GM18861 (cell line): ENCODE measurements around the gene CHST10.
A peak's percentile ranks its signal among the peaks of the same experiment; 100 is the strongest.
"Not testable (repeated sequence)": the region's sequence is repeated elsewhere in the genome, so short reads cannot be mapped to it uniquely, and the experiment has no call there.

Experiments used
- ATAC-seq: cut with Tn5 transposase; IDR thresholded peaks from one replicate; pipeline ENCODE4 v1.9.1; 2021; ENCODE audit not compliant: unreplicated experiment

CHST10 gene, protein sequence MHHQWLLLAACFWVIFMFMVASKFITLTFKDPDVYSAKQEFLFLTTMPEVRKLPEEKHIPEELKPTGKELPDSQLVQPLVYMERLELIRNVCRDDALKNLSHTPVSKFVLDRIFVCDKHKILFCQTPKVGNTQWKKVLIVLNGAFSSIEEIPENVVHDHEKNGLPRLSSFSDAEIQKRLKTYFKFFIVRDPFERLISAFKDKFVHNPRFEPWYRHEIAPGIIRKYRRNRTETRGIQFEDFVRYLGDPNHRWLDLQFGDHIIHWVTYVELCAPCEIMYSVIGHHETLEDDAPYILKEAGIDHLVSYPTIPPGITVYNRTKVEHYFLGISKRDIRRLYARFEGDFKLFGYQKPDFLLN

DNA sequence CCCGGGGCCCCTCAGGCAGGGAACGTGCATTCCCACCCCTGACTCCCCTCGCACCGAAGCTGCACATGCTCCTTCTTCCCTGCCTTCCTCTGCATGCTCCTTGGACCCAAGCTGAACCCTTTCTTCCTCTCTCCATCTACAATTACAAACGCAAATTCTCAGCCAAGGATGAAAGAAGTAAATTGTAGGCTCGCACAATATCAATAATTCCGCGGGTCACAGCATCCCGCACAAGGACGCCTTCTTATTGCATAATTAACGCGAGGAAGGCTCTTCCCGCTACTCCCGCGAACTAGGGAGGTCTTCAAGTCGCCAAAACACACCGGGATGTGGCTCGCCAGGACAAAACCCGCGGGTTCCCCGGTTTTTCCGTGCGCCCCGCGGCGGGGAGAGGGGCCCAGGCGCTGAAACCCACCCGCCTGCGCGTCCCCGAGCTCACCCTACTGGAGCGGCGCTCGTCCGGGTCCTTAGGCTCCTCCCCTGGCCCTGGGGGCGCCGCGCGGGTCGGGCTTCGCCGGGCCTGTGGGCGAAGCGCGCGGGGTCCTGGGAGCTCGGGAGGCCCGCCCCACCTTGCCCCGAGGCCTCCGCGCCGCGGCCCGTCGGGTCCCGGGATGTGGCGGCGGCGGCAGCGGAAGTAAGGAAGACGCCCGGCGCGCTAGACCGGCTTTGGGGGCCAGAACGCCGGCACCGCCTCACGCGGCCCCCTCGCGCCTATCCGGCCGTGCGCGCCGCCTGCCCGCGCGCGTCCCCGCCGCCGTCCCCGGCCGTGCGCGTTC, at the start of gene CHST10:
Gene CHST10, minus strand, starts transcription at position 734 of the 776 bp plus-strand sequence. CDS start 10,993 bp downstream, outside the sequence.
- peak; percentile 87 for ATAC-seq

DNA sequence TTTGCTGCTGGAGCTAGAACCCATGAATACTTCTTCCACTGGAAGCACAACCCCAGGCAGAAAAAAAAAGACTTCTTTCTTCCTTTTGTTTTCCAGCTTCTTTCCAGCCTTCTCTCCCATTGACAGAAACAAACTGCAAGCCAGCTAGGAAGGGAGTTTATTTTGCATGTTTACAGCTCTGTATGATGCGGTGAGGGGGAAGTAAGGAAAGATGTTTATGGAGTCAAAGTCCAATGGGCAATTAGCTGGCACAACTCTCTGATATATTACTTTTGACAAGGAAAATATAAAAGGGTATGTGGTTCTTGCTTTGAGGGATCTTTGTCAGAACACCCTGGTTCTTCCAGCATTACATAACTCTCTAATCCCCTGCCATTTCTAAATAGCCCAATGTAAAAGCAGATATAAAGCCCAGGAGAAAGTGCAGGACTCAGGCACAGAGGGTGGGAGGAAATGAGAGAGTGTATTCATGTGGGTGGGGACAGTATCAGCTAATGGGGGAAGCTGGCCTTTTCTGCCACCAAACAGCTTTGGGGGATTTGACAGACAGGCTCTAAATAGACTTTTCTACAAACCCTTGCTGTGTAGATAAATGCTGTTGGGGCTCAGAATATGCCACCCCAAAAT, 43.5 kb upstream of the CHST10 start:
- ATAC-seq, result no peak

DNA sequence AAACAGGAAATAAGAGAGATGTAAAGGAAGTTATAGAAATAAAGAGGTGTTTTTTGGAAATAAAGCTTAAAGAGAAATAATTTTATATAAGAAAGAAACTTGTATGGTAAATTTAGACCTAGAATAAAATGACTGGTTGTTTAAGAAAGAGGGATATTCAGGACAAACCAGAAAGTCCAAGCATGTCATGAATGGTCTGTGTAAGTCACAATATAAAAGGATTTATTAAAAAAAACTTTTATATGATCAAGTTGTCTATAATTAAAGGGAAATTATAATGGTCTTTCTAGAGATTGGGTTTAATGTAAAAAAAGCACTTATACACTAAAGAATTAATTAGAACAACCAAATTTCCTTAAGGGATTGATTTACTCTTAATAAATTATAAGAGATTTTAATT, 38.9 kb upstream of the CHST10 start:
- ATAC-seq, result not testable (repeated sequence)

DNA sequence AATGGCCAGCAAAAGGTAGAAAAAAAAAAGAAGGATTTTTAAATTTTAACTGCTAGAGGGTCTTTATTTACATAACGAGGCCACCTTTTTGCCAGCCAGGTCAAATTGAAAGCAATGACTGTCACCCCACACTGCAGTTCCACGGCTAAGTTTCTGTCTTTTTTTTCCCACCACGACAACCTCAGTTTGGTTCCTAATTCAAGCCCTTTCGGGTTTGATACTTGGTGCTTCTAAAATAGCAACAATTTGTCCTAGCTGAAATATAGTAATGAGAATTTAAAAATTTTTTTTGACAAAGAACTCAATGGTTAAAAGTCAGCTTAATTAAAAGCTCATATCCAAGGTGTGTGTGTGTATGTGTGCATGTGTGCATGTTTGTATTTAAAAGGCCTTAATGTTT, 36.4 kb upstream of the CHST10 start:
- ATAC-seq, result no peak

DNA sequence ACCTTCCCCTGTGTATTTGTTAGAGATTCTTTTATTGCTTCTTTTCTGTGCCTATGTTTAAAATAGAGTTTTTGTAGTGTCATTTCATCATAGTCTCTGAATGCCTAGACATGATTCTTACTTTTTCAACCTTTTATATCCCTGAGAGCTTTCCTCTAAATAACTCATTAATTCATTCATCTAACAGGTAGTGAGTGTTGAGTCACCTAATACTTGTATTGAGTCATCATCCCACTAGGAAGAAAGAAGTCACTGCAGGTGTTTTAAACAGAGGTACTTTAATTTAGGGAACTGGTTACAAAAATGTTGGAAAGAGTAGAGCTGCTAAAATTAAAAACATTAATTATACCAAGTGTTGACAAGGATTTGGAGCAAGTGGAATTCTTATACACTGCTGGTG, 34.3 kb upstream of the CHST10 start:
- ATAC-seq, result no peak

DNA sequence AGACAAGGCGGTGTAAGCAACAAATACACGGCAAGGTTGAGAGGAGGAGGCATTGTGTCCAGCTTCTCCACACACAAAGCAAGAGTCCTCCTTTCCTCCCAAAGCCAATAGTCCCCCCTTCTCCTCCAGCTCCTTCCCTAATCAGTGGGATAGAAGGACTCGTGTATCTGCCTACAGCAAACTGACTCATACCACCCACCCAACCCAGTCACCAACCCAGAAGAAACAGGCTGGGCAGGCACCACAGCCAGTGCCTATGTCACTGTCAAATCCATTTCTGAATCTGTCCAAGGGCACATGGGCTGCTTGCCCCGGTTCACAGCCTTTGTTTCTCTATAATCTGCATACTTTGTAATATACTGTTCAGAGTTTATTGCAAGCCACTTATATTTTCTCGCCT, 33.6 kb upstream of the CHST10 start:
- ATAC-seq, result no peak

DNA sequence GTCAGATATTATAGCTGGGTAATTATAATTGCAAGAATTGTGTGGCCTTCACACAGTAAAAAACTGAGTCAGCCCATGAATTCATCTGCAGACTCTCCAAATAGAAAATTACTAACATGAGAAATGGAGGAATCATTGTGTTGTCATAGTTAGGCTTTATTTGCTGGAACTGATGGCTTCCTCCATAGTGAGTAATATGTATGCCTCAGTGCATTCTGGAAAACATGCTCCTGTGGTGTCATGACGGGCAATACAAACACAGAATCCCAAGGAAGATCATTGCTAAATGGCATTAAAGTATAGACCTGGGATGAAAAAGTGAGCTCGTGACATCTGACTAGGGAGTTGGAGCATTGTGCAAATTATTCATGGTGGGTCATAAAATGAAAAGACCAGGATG, 29.2 kb upstream of the CHST10 start:
- ATAC-seq, result no peak

DNA sequence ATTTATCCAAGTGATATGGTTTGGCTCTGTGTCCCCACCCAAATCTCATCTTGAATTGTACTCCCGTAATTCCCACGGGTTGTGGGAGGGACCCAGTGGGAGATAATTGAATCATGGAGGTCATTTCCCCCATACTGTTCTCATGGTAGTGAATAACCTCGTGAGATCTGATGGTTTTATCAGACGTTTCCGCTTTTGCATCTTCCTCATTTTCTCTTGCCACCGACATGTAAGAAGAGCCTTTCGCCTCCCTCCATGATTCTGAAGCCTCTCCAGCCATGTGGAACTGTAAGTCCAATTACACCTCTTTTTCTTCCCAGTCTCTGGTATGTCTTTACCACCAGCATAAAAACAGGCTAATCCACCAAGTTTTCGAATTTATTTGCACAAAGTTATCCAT, 20.3 kb upstream of the CHST10 start:
- ATAC-seq, result no peak

DNA sequence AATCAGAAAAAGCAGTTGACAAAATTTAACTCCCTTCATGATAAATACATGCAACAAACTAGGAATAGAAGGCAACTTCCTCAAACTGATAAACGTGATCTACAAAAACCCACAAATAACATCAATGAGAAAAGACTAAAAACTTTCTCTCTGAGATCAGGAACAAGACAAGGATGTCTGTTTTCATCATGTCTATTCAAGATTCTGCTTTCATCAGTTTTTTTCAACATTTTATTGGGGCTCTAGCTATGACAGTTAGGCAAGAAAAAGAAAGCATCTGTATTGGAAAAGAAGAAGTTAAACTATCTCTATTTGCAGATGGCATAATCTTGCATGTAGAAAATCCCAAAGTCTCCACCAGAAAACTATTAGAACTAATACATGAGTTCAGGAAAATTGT, 12.3 kb upstream of the CHST10 start:
- ATAC-seq, result no peak

DNA sequence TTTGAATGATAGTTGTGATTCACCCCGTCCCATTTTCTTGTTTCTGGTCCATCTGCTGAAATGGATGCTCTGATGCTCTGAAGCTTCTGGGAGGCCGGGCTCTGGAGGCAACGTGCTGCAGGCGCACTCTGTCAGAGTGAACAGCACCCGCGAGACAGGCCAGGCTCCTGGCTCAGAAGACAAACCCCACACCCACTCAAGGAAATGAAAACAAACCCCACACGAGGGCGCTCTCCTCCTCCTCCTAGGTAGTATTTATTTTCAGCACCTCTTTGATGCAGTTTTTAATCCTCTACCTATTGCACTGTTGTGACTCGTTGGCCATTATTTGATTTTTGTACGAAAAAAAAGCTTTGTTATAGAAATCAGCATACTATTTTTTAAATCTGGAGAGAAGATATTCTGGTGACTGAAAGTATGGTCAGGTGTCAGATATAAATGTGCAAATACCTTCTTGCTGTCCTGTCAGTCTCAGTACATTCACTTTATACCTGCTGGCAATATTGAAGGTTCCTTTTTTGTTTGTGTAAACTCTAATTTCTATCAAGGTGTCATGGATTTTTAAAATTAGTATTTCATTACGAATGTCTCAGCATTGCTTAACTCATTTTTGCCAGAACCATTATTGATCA, 10.3 kb upstream of the CHST10 start:
- ATAC-seq, result no peak

DNA sequence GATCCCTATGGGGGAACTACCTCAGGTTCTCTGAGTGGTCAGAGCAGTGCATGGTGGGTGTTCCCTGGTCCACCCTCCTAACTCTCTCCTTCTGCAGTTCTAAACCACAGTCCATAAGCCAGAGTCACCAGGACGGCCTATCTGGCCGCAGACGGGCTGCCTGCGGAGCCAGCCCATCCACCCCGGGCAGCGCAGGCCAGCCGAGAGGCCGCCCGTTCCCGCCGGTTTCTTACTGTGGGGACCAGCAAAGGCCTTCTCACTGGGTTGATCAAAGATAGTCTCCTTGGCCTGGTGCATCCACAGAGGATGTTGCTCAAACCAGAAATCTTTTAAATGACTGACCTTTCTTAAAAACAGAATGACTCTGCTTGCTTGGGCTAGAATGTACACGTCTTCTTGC, 9.6 kb upstream of the CHST10 start:
- ATAC-seq, result no peak

DNA sequence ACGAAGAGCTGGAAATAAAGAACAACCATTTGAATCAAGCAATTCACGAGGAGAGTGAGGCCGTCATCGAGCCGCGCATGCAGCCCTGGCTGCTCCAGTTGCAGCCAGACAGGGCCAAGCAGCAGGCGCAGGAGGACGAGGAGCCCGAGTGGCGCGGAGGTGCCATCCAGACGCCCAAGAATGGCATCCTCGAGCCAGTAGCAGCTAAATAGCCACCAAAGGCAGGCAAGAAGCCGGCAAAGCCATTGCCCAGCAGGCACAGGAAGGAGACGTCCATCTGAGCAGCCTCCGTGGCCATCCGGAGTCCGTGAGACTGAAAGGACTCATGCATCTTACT, 8.9 kb upstream of the CHST10 start:
- ATAC-seq, result no peak

DNA sequence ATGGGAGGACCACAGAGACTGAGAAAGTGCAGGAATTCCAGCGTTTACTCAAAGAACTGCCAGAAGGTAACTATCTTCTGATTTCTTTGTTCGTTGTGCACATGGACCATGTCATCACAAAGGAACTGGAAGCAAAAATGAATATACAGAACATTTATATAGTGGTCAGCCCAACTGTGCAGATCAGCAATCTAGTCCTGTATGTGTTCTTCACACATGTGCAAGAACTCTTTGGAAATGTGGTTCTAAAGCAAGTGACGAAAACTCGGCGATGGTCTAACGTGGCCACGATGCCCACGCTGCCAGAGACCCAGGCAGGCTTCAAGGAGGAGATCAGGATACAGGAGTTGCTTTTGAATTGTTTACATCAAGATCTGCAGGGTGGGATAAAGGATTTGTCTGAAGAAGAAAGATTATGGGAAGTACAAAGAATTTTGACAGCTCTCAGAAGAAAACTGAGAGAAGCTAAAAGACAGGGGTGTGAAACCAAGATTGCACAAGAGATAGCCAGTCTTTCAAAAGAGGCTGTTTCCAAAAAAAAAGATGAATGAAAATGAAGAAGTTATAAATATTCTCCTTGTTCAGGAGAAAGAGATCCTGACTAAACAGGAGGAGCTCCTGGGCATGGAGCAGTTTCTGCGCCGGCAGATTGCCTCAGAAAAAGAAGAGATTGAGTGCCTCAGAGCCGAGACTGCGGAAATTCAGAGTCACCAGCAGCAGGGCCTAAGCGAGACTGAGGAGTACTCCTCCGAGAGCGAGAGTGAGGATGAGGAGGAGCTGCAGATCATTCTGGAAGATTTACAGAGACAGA, 8.3 kb upstream of the CHST10 start:
- no peak for ATAC-seq

DNA sequence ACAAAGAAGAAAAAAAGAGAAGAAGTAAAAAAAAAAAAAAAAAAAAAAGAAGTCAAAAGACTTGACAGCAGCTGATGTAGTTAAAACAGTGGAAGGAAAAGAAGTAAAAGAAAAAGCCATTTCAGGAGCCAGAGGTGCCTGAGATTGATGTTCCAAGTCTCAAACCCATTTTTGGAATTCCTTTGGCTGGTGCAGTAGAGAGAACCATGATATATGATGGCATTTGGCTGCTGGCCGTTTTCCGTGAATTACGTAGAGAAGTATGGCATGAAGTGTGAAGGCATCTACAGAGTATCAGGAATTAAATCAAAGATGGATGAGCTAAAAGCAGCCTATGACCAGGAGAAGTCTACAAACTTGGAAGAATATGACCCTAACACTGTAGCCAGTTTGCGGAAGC, 7.6 kb upstream of the CHST10 start:
- no peak for ATAC-seq

DNA sequence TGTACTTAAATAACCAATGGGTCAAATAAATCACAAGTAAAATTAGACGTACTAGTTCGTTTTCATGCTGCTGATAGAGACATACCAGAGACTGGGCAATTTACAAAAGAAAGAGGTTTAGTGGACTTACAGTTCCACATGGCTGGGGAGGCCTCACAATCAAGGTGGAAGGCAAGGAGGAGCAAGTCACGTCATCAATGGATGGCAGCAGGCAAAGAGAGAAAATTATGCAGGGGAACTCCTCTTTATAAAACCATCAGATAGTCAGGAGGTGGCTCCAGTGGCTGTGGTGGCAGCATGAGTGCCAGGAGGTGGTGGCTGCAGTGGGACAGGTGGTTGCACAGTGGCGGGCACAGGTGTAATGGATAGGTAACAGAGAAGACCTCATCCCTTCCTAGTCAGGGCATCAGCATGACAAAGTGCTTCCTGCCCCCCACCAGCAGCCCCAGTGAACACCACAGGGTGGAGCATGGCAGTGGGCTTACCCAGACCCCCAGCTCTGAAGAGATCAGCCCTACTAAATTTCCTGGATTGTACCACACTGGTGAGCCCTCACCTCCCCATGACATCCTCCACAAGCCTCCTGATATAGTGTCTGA, 6.9 kb upstream of the CHST10 start:
- no peak for ATAC-seq

DNA sequence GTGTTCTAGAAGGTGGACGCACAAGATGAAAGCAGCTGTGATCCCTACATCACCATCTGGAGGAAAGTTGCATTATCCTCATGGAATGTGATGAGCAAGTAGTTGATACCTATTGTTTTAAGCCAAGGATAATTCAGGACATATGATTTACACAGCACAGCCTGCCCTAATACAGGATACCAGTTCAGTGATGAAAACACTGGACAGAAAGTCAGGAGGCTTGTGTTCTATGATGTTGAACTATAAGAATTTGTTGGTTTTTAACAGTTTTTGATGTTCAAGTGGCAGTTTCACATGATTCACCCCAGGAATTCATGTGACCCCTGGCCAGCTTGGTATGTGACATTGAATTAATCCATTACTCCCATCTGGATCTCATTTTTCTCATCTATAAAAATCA, 6.2 kb upstream of the CHST10 start:
- ATAC-seq, result no peak

DNA sequence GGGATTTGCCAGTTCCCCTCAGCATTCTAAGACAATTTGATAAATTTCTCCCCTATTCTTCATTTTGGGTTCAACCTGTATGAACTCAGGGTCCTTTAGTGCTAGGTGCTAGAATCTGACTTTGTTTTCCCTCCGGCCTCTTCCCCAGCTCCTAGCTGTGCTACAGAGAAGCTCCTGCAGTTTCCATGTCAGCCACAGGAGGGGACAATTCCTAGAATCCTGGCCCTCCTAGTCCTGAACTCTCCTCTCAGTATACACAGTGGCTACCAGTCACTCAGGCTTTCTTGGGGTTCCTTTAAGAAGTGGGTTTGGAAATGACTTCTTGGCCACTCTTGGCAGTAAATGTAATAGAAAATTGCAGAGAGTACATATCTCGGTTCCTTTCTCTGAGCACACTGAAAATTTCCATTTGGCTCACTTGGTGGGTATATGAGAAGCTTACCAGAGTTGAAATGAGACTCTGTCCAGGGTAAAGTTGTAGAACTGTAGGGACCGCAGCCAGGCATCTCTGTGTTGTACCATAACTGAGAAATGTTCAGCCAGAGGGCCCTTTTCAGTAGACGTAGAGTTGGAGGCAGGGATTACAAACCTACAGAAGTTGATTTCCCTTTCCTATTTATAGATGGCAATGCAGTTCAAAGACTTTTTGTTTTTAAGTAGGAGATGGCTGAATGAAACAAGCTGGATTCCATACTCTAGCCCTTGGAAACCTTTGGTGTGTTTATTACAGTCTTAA, 5.0 kb upstream of the CHST10 start:
- ATAC-seq, result no peak

DNA sequence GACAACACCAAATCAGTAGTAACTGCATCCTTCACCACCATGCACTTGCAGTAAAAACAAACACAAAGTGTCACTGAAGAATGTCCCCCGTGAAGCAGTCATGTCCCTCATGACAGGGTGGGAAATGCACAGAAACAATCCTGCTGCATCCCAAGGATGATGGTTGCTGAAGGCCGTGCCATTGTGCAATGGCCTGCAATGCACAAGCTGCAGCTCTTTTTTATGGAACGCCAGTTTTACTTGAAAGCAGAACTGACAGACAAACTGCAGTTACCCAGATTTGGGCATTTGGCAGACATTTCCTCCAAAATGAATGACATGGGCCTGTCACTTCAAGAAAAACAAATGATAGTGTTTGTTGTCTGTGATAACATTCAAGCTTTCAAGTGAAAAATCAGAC, 2.4 kb upstream of the CHST10 start:
- ATAC-seq, result no peak

DNA sequence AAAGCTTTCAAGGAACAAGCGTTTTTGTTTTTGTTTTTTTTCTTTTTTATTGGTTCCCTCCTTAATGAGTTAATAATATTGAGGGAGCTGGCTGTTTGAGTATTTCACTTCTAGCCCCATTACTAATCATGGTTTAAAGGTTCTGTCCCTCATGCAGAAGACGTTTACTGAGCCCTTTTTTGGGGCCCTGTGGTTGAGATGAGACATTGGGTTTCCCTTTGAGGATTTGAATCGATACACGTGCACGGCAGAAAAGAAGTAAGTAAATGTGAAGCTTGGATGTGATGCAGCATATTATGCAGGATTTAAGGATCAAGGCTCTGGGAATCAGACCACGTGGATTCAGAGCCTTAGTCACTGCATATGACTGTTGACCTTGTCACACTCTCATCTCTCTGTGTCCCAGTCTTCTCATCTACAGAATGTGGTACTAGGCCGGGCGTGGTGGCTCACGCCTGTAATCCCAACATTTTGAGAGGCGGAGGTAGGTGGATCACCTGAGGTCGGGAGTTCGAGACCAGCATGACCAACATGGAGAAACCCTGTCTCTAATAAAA, 1.0 kb upstream of the CHST10 start:
- no peak for ATAC-seq
